NB4 (cell line): ENCODE results near the gene SGIP1.

Source experiments
- DNase-seq: peaks from one replicate; pipeline ENCODE4 v3.0.0; 2010; ENCODE audit warnings: low read depth
- H3K4me3 ChIP-seq: one replicate; pipeline ENCODE4 v1.5.1; 2011; ENCODE audit warnings: mild to moderate bottlenecking, low read depth, low read length, moderate library complexity
- MYC ChIP-seq: IDR thresholded peaks from 2 replicates; pipeline ENCODE4 v1.6.1; 2011; ENCODE audit warnings: low read depth, low read length
- POLR2A ChIP-seq: IDR thresholded peaks from 2 replicates; pipeline ENCODE4 v1.6.1; 2011; ENCODE audit warnings: mild to moderate bottlenecking; ENCODE audit not compliant: insufficient read length; ENCODE audit errors: extremely low read depth
- TF ChIP-seq, protein P1 (sequence below): IDR thresholded peaks from one replicate; pipeline ENCODE4 v1.5.1; 2012; ENCODE audit warnings: low read depth, low read length
- TF ChIP-seq, protein P2 (sequence below): IDR thresholded peaks from 2 replicates; pipeline ENCODE4 v1.6.1; 2011; ENCODE audit warnings: low read depth, low read length

Gene SGIP1

DNA sequence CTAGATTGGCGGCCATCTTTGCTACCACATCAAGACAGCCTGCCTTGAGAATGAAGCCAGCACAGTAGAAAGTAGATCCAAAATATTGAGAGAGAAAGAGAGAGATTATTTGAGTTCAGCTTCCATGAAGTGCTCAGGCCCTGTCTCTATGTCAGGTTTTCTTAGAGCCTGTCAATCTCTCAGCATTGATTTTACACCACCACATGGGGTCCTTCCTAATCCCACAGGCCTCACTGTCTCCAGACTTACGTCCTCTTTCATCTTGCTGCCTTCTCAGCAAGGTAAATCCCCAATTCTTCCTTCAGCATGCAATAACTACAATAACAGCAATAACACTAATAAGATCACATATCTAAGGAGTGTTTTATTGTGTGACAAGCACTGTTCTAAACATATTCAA lies 239.3 kb downstream of the SGIP1 start:
- no peak for DNase-seq
- H3K4me3 ChIP-seq, result no peak overlapping the region
- TF ChIP-seq MYC (no peak), POLR2A (no peak)
- TF ChIP-seq, protein P1, sequence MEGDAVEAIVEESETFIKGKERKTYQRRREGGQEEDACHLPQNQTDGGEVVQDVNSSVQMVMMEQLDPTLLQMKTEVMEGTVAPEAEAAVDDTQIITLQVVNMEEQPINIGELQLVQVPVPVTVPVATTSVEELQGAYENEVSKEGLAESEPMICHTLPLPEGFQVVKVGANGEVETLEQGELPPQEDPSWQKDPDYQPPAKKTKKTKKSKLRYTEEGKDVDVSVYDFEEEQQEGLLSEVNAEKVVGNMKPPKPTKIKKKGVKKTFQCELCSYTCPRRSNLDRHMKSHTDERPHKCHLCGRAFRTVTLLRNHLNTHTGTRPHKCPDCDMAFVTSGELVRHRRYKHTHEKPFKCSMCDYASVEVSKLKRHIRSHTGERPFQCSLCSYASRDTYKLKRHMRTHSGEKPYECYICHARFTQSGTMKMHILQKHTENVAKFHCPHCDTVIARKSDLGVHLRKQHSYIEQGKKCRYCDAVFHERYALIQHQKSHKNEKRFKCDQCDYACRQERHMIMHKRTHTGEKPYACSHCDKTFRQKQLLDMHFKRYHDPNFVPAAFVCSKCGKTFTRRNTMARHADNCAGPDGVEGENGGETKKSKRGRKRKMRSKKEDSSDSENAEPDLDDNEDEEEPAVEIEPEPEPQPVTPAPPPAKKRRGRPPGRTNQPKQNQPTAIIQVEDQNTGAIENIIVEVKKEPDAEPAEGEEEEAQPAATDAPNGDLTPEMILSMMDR, result no peak
- TF ChIP-seq, protein P2, sequence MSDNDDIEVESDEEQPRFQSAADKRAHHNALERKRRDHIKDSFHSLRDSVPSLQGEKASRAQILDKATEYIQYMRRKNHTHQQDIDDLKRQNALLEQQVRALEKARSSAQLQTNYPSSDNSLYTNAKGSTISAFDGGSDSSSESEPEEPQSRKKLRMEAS, result no peak

DNA sequence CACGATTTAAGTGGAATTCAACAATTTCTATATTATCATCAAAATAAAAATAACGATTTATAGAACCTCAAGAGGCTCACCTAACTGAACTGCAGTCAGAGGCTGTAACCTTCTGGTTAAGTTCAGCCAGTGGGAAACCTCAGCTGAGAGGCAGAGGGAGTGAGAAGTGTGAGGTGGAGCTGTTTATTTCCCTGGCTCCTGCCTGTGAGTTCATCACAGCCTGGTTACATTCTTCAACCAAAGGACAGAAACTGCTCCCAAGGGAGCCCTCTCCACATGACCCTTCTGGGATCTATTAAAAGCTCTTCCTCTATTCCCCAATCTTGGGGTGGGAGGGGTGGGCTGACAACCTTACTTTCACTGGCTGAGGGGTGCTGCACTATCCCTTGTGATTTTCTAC lies 240.5 kb downstream of the SGIP1 start:
- no peak for TF ChIP-seq POLR2A
- TF ChIP-seq, protein P1, result no peak
- TF ChIP-seq MYC, result no peak
- TF ChIP-seq, protein P2, result no peak
- peak; percentile 12 for DNase-seq

DNA sequence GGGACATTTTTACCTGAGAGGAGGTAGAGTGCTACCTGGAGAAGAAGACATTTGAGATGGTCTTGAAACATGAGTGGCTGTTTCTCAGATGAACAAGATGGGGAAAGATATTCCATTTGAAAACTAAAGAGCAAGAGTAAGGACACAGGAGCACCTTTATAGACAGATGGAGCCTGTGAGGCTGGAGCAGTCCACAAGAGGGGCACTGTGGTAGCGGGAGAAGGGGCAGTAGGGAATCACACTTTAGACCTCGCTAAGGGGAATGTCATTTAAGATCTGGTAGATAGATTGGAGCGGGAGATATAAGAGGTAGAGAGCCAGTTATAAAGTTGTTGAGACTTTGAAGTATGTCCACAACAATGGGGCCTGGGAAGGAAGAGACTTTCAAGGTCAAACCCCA lies 241.7 kb downstream of the SGIP1 start:
- TF ChIP-seq, protein P2, result no peak
- TF ChIP-seq POLR2A, result no peak
- TF ChIP-seq, protein P1, result no peak
- TF ChIP-seq MYC, result no peak
- DNase-seq, result no peak

More for the DNA sequence above, 240.5 kb downstream of the SGIP1 start:
- no peak overlapping the region for H3K4me3 ChIP-seq

DNA sequence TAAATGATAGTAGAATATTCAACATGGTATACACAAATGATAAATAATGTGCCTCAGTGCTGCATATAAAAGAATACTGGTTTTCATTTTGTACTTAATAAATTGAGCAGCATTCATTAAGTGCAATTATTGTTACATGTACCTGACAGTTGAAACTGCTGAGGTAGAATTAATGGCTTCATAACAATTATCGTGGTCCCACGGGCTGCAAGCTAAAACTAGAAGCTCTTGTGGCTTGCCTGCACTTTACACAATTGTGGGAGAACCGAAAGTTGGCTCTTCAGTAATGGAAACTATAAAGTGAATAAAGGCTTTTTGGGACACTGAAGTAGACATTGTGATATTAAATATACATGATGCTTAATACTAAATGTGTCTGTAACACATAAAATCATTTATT lies 243.9 kb downstream of the SGIP1 start:
- H3K4me3 ChIP-seq, result no peak overlapping the region
- no peak for DNase-seq
- TF ChIP-seq, protein P1, result no peak
- no peak for TF ChIP-seq MYC
- TF ChIP-seq, protein P2, result no peak

More for the DNA sequence above, 241.7 kb downstream of the SGIP1 start:
- no peak overlapping the region for H3K4me3 ChIP-seq

DNA sequence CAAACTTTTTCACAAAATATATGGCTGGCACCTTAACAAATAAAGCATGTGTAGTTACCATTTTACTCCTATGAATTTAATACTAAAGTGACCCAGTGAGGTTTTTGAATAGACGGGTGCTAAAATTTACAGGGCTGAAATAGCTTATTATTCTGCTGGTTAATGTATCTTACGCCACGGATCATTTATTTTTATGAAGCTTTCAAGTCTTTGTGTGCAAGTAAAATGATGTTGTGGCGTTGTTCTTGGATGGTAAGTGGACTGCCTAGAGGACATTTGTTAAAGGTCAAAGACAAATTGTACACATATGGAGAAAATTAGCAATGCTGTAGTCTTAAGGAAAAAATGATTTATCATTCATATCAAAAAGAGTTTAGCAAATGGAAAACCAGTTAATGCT lies 244.3 kb downstream of the SGIP1 start:
- no peak overlapping the region for H3K4me3 ChIP-seq
- TF ChIP-seq MYC (no peak), POLR2A (no peak)
- TF ChIP-seq, protein P1, result no peak
- TF ChIP-seq, protein P2, result no peak
- no peak for DNase-seq

DNA sequence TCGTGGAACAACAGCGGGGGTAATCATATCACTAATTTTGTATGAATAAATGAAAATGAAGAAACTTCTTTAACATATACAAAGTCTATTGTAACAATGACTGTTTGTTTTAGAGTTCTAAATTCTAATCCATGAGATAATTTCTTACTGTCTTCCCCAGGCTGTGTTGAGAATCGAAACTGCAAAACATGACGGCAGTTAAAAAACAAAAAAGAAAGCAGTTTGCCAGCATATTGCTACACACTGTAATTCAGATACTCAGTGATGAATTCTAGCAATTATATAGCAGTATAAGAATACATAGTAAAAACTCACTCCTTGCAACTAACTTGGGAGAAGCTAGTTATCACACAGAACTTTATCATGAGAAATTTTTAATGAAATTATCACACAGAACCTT lies 245.0 kb downstream of the SGIP1 start:
- TF ChIP-seq POLR2A, result no peak
- TF ChIP-seq, protein P1, result no peak
- TF ChIP-seq, protein P2, result no peak
- TF ChIP-seq MYC, result no peak
- no peak for DNase-seq
- no peak overlapping the region for H3K4me3 ChIP-seq
